Adipocyte (in vitro differentiated cells): ENCODE results near the gene LGALS1.
"Not testable (repeated sequence)": the region's sequence is repeated elsewhere in the genome, so short reads cannot be mapped to it uniquely, and the experiment has no call there.

Experiments used
- DNase-seq: peaks from one replicate; pipeline ENCODE4 v3.0.0-alpha.2; 2015; ENCODE audit warnings: low read depth
- H3K27me3 ChIP-seq: replicated peaks from 2 replicates; pipeline ENCODE4 v1.7.0; 2013; ENCODE audit warnings: mild to moderate bottlenecking, low read length, moderate library complexity; ENCODE audit not compliant: control insufficient read depth, insufficient read depth
- H3K36me3 ChIP-seq: 2 replicates; pipeline ENCODE4 v1.7.0; 2013; ENCODE audit warnings: low read length, mild to moderate bottlenecking, moderate library complexity; ENCODE audit not compliant: control insufficient read depth, insufficient read depth, severe bottlenecking
- H3K4me1 ChIP-seq: 2 replicates; pipeline ENCODE4 v1.7.0; 2013; ENCODE audit warnings: mild to moderate bottlenecking, low read length, moderate library complexity; ENCODE audit not compliant: control insufficient read depth, insufficient read depth
- H3K4me3 ChIP-seq: 2 replicates; pipeline ENCODE4 v1.7.0; 2013; ENCODE audit warnings: mild to moderate bottlenecking, low read length, moderate library complexity
- H3K9ac ChIP-seq: 2 replicates; pipeline ENCODE4 v1.7.0; 2013; ENCODE audit warnings: mild to moderate bottlenecking, low read length, moderate library complexity
- H3K9me3 ChIP-seq: 2 replicates; pipeline ENCODE4 v1.7.0; 2013; ENCODE audit warnings: mild to moderate bottlenecking, low read length, moderate library complexity; ENCODE audit not compliant: control insufficient read depth

Gene LGALS1

DNA sequence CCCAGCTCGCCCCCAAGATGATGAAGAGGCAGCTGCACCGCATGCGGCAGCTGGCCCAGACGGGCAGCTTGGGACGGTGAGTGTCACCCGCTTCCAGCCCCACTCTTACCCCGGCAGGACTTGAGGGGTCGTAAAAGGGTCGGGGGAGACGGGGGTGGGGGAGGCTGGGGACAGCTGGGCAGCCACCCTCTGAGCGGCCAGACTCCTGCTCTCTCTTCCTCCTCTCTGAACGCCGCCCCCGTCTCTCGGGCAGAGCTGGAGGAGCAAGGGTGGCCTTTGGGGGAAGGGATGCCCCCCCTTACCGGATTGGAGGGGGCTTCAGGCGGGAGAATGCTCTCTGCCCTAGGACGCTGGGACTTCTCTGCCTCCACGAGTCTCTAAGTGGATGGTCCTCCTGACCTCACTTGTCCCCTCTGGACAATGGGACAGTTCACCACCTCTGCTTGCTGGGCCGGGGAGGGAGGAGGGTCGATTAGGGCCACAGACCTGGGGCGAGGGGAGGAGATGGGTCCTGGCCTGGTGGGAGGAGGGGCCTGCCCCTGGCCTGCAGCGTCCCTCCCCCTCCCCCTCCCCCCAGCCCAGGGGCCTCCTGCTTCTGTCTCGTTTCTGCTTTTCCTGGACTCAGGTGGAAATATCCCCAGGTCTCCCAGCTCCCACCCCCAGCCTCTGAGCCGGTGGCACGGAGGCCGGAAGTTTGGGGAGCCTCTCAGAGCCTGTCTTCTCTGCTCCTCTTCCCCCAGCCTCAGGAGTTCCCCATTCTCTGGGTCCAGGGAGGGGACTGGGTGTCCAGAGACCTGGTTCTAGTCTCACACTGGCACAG is 35.5 kb upstream of the LGALS1 start:
- H3K27me3 ChIP-seq: no peaks in the 10 kb centered on the region
- peak overlapping the region; percentile 78 for H3K4me3 ChIP-seq
- H3K4me1 ChIP-seq: peaks cover 38% of the 10 kb centered on the region
- no peaks in the 10 kb centered on the region for H3K36me3 ChIP-seq
- DNase-seq: peak; percentile 39
- no peaks in the 10 kb centered on the region for H3K9me3 ChIP-seq
- peak overlapping the region; percentile 75 for H3K9ac ChIP-seq

DNA sequence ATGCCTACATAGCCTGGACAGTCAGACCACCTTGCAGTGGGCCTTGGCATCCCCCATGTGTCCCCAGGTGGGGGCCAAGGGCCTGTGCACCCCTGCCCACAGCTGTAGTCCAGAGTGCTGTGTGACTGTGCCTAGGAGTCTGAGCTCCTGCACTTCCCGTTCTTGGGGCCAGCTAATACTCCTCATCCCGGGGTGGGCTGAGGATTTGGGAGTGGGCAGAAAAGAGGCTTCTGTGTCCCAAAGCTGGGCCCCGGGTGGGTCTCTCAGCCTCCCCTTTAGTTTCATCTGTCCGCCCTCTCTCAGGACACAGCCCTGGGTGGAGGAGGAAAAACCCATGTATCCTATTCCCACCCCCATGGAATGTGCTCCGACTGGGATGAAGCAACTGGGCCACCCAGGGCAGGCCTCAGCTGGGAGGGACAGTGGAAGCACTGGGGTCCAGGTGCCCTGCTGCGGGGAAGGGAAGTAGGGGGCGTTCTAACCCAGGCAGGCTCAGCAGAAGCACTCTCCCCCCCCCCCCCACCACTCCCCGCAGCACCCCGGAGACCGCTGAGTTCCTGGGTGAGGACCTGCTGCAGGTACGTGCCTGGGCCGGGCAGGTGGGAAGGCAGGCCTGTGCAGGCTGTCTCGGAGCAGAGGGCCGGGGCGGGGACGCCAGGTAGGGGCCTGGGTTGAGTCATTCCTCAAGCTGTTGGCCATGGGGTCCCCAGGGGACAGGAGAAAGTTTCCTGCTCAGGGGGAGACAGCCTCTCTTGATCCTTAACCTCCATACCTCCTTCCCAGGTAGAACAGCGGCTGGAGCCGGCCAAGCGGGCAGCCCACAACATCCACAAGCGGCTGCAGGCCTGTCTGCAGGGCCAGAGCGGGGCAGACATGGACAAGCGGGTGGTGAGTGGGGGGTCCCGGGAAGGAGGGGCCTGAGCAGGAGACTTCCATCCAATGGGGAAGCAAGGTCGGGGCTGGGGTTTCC is 34.6 kb upstream of the LGALS1 start:
- Histone ChIP-seq H3K9ac (peak overlapping the region; percentile 61), H3K4me3 (peak overlapping the region; percentile 66), H3K27me3 (no peaks in the 10 kb centered on the region), H3K4me1 (peaks cover 32% of the 10 kb centered on the region), H3K36me3 (no peaks in the 10 kb centered on the region), H3K9me3 (no peaks in the 10 kb centered on the region)
- no peak for DNase-seq

DNA sequence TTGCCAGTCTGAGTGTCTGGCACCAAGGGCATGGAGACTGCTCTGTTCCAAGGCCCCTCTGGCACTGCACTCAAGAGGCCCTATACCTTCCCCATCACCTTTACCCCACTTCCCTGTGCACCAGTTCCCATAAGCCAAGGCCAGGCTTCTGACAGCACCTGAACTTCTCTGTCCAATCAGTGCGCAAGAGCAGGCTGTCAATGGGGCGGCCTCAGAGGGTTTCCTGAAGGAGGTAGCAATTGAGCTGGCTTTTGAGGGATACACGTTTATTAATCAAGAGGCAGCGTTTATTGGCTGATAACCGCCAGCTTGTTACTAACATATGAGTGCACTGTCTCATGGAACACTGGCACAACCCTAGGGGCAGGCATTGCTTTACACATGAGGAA is 33.9 kb upstream of the LGALS1 start:
- Histone ChIP-seq H3K4me1 (peaks cover 26% of the 10 kb centered on the region), H3K36me3 (no peaks in the 10 kb centered on the region), H3K9me3 (no peaks in the 10 kb centered on the region), H3K4me3 (no peak overlapping the region), H3K27me3 (no peaks in the 10 kb centered on the region), H3K9ac (no peak overlapping the region)
- DNase-seq: no peak

DNA sequence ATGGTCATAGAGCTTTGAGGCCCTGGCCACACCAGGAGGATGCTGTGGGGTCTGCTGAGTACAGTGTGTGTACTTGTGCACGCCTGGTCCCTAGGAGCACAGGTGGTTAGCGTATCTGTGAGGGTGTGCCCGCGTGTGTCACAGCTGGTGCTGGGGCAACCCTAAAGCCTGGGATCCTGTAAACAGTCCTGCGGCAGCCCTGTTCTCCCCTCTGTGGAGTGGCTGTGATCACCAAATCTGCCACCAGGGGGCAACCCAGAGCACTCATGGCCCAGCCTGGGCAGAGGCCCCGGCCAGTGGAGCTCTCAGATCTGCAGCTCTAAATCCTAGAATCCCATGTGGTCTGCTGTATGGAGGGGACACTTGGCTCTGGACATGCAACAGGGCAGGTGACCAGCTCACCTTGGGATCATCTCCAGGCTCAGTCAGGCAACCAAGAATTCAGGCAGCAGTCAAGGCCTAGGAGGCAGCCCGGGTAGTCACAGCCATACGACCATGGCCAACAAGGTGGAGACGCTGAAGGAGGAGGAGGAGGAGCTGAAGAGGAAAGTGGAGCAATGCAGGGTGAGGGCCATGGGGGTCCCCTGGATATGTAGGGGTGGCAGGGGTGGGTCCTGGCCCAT is 32.1 kb upstream of the LGALS1 start:
- H3K27me3 ChIP-seq: no peaks in the 10 kb centered on the region
- no peak overlapping the region for H3K4me3 ChIP-seq
- no peaks in the 10 kb centered on the region for H3K9me3 ChIP-seq
- no peaks in the 10 kb centered on the region for H3K36me3 ChIP-seq
- H3K4me1 ChIP-seq: peaks cover 19% of the 10 kb centered on the region
- peak; percentile 89 for DNase-seq
- peak overlapping the region; percentile 44 for H3K9ac ChIP-seq

DNA sequence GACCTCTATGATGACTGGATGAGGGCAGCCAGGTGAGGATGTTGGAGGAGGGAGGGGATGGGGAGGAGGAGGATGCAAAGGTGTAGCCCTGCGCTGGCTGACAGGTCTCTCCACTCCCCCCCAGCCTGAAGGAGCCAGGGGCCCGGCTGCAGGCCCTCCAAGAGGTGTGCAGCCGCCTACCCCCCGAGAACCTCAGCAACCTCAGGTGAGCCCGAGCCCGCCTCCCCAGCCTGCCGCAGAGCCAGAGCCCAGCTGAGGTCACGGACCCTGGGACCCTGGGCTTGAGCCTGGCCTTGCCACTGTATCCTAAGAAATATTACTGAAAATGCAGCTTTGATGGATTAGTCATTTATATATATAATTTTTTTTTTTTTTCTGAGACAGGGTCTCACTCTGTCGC is 28.1 kb upstream of the LGALS1 start:
- no peaks in the 10 kb centered on the region for H3K4me1 ChIP-seq
- H3K9ac ChIP-seq: no peak overlapping the region
- H3K27me3 ChIP-seq: no peaks in the 10 kb centered on the region
- no peaks in the 10 kb centered on the region for H3K9me3 ChIP-seq
- H3K36me3 ChIP-seq: peaks cover 13% of the 10 kb centered on the region
- DNase-seq: no peak
- H3K4me3 ChIP-seq: no peak overlapping the region

DNA sequence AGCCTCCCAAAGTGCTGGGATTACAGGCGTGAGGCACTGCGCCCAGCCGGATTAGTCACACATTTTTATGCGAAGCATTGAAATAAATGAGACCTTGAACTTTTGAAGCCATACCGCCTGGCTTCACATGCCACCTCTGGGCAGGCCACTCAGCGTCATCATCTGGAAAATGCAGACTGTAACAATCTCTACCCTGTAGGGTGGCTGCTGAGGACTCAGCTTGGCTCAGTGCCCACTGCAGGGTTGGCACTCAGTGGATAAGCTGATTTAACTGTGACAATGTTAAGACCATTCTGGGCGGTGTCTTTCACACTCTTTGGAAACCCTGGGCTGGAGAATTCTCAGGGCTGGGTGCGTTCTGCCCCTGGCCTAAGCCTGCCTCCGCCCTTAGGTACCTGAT is 27.5 kb upstream of the LGALS1 start:
- Histone ChIP-seq H3K36me3 (peaks cover 13% of the 10 kb centered on the region), H3K4me1 (no peaks in the 10 kb centered on the region), H3K9me3 (no peaks in the 10 kb centered on the region), H3K27me3 (no peaks in the 10 kb centered on the region), H3K9ac (no peak overlapping the region), H3K4me3 (no peak overlapping the region)
- DNase-seq: no peak

DNA sequence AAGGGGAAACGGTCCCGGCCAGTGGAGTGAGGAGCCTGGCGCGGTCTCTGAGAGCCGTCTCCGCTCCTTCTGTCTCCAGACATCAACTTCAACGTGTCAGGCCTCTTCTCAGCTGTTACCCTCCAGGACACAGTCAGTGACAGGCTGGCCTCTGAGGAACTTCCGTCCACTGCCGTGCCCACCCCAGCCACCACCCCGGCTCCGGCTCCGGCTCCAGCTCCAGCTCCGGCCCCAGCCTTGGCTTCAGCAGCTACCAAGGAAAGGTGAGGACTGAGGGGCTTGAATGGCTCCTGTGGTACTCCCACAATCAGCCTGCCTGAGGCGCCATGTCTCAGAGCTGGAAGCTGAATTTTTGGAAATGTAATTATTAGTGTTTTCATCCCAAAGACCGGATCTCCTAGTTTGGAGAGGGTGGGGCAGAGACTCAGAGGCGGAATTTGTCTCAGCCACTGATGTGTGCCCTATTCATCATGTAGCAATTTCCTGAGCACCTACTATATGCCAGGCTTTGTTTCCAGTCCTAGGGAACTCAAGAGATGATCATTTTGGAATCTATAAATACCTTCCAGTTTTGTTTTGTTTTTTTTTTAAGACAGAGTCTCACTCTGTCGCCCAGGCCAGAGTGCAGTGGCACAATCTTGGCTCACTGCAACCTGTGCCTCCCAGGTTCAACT is 24.8 kb upstream of the LGALS1 start:
- no peak overlapping the region for H3K9ac ChIP-seq
- no peaks in the 10 kb centered on the region for H3K4me1 ChIP-seq
- H3K27me3 ChIP-seq: no peaks in the 10 kb centered on the region
- no peaks in the 10 kb centered on the region for H3K9me3 ChIP-seq
- DNase-seq: no peak
- H3K4me3 ChIP-seq: no peak overlapping the region
- peaks cover 18% of the 10 kb centered on the region for H3K36me3 ChIP-seq

DNA sequence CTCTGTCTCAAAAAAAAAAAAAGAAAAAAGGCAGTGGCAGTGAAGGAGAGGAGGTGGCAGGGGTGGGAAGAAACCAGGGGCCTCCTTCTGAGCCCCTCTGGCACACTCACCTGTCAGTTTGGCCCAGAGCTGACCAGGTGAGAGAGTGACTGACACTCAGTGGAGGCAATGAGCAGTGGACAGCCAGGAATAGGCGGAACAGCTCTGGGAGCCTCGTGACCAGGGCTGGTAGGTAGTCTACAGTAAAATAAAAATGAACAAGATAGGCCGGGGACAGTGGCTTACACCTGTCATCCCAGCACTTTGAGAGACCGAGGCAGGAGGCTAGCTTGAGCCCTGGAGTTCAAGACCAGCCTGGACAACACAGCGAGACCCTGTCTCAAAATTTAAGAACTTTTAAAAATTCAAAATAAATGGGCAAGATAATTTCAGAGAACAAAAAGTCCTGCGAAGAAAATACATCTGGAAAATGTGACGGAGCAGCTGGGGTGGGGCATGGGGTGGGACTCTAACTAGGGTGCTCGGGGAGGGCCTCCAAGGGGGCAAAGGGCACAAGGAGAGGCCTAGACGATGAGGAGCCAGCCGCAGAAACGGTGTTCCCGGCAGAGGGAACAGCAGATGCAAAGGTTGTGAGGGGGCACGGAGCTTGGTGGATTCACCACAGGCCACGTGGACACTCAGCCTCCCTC is 20.7 kb upstream of the LGALS1 start:
- no peak for DNase-seq
- Histone ChIP-seq H3K9me3 (no peaks in the 10 kb centered on the region), H3K4me3 (no peak overlapping the region), H3K27me3 (no peaks in the 10 kb centered on the region), H3K4me1 (peaks cover 11% of the 10 kb centered on the region), H3K36me3 (peaks cover 18% of the 10 kb centered on the region), H3K9ac (no peak overlapping the region)

DNA sequence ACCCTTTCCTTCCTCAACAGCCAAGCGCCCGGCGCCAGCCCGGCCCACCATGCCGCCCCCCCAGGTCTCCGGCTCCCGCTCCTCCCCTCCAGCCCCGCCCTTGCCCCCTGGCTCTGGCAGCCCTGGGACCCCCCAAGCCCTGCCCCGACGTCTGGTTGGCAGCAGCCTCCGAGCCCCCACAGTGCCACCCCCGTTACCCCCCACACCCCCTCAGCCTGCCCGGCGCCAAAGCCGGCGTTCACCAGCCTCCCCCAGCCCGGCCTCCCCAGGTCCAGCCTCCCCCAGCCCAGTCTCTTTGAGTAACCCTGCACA is 20.2 kb upstream of the LGALS1 start:
- Histone ChIP-seq H3K9me3 (no peaks in the 10 kb centered on the region), H3K36me3 (peaks cover 18% of the 10 kb centered on the region), H3K27me3 (no peaks in the 10 kb centered on the region), H3K9ac (no peak overlapping the region), H3K4me1 (peaks cover 15% of the 10 kb centered on the region), H3K4me3 (no peak overlapping the region)
- no peak for DNase-seq

DNA sequence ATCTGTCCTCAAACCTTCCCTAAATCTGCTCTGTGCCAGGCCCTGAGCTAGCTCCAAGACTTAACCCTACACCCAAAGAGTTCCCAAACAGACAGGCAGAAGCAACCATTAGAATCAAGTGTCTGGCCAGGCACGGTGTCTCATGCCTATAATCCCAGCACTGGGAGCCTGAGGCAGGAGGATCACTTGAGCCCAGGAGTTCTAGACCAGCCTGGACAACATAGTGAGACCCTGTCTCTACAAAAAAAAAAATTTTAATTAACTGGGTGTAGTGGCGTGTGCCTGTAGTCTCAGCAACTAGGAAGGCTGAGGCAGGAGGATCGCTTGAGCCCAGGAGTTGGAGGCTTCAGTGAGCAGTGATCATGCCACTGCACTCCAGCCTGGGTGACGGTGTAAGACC is 18.9 kb upstream of the LGALS1 start:
- not testable (repeated sequence) for DNase-seq, H3K9ac ChIP-seq, H3K9me3 ChIP-seq, H3K36me3 ChIP-seq, H3K4me3 ChIP-seq, H3K27me3 ChIP-seq
- H3K4me1 ChIP-seq: peaks cover 22% of the 10 kb centered on the region
